KOPT-K1 (cell line): Measurements from ENCODE around the gene THOC1.

Experiments used
- H3K27ac ChIP-seq: fragments of 200-600 bp; sonication (generic); 2 replicates; pipeline ENCODE4 v1.5.1; 2016; ENCODE audit warnings: antibody characterized with exemption, mild to moderate bottlenecking, low read depth, low read length; ENCODE audit not compliant: poor library complexity, severe bottlenecking
- H3K36me3 ChIP-seq: fragments of 200-600 bp; sonication (generic); 2 replicates; pipeline ENCODE4 v1.5.1; 2017; ENCODE audit warnings: antibody characterized with exemption, mild to moderate bottlenecking, low read length, moderate library complexity; ENCODE audit not compliant: insufficient read depth
- H3K9me3 ChIP-seq: fragments of 200-600 bp; sonication (generic); 2 replicates; pipeline ENCODE4 v1.5.1; 2017; ENCODE audit warnings: antibody characterized with exemption, low read length, mild to moderate bottlenecking; ENCODE audit not compliant: insufficient read depth, poor library complexity, severe bottlenecking

The THOC1 gene

GRCh38 chr18:211582-211981 is 56.3 kb downstream of the THOC1 start:
- H3K27ac ChIP-seq: no peak overlapping the region
- H3K36me3 ChIP-seq: peaks cover 99% of the 10 kb centered on the region
- H3K9me3 ChIP-seq: no peaks in the 10 kb centered on the region

GRCh38 chr18:210733-211132 is 57.1 kb downstream of the THOC1 start:
- H3K9me3 ChIP-seq: no peaks in the 10 kb centered on the region
- peaks cover 99% of the 10 kb centered on the region for H3K36me3 ChIP-seq
- no peak overlapping the region for H3K27ac ChIP-seq

DNA sequence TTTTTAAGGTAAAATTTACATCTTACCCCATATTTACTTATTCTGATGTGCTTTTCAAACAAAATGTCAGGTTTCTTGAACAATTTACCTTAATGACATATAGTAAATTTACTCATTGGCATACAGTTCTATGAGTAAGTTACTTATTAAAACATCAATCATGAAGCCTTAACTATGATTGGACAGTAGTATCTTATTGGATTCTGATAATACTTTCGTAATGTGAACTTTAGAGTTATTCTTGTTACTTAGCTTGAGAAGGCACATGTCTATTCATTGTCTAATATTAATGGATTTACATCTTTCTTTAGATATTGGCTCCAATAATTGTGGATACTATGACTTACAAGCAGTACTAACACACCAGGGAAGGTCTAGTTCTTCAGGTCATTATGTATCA is 57.8 kb downstream of the THOC1 start:
- Histone ChIP-seq H3K36me3 (peaks cover 99% of the 10 kb centered on the region), H3K27ac (no peak overlapping the region), H3K9me3 (no peaks in the 10 kb centered on the region)

GRCh38 chr18:199768-200167 is 68.1 kb downstream of the THOC1 start:
- Histone ChIP-seq H3K36me3 (peaks cover 96% of the 10 kb centered on the region), H3K27ac (no peak overlapping the region), H3K9me3 (no peaks in the 10 kb centered on the region)

- Histone ChIP-seq H3K36me3 (peaks cover 96% of the 10 kb centered on the region), H3K9me3 (no peaks in the 10 kb centered on the region)
These were observed 68.6 kb downstream of the THOC1 start for GRCh38 chr18:199214-199613.

DNA sequence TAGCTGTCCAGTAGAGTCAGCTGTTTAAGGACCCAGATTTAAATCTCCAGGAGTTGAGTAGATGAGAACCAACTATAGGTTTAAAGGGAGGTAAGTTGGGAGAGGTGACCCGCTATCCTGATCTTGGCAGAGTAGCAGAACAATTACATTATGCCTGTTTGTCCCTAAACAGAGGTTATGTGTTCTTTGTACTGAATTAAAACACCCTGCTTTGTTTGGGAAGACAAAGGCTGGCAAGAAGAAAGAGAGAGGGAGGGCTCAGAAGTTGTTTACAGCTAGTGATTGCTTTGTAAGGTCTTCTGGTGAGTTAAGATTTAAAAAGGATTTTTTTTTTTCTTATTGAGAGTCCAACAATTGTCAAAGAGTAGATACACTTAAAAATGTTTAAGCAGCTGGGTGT is 72.2 kb downstream of the THOC1 start:
- Histone ChIP-seq H3K27ac (no peak overlapping the region), H3K36me3 (peaks cover 94% of the 10 kb centered on the region), H3K9me3 (no peaks in the 10 kb centered on the region)

More at GRCh38 chr18:199214-199613, 68.6 kb downstream of the THOC1 start:
- H3K27ac ChIP-seq: no peak overlapping the region

- H3K9me3 ChIP-seq: no peaks in the 10 kb centered on the region
- peaks cover 88% of the 10 kb centered on the region for H3K36me3 ChIP-seq
- H3K27ac ChIP-seq: no peak overlapping the region
These were observed 75.0 kb downstream of the THOC1 start for GRCh38 chr18:192801-193200.

- Histone ChIP-seq H3K36me3 (peaks cover 87% of the 10 kb centered on the region), H3K27ac (no peak overlapping the region), H3K9me3 (no peaks in the 10 kb centered on the region)
These were observed 76.1 kb downstream of the THOC1 start for GRCh38 chr18:191725-192124.

- Histone ChIP-seq H3K9me3 (no peaks in the 10 kb centered on the region), H3K27ac (no peak overlapping the region), H3K36me3 (peaks cover 85% of the 10 kb centered on the region)
These were observed 78.6 kb downstream of the THOC1 start for GRCh38 chr18:189254-189653.

GRCh38 chr18:183769-184168 is 84.1 kb downstream of the THOC1 start:
- Histone ChIP-seq H3K36me3 (peaks cover 90% of the 10 kb centered on the region), H3K27ac (no peak overlapping the region), H3K9me3 (no peaks in the 10 kb centered on the region)

- no peaks in the 10 kb centered on the region for H3K9me3 ChIP-seq
- peaks cover 90% of the 10 kb centered on the region for H3K36me3 ChIP-seq
- no peak overlapping the region for H3K27ac ChIP-seq
These were observed 86.1 kb downstream of the THOC1 start for GRCh38 chr18:181711-182110.

GRCh38 chr18:179499-179898 is 88.3 kb downstream of the THOC1 start:
- Histone ChIP-seq H3K27ac (no peak overlapping the region), H3K9me3 (no peaks in the 10 kb centered on the region), H3K36me3 (peaks cover 82% of the 10 kb centered on the region)

GRCh38 chr18:172361-172760 is 95.5 kb downstream of the THOC1 start:
- H3K9me3 ChIP-seq: no peaks in the 10 kb centered on the region
- H3K27ac ChIP-seq: no peak overlapping the region
- peaks cover 83% of the 10 kb centered on the region for H3K36me3 ChIP-seq
